ENCODE data around the gene FAM170B.

DNA sequence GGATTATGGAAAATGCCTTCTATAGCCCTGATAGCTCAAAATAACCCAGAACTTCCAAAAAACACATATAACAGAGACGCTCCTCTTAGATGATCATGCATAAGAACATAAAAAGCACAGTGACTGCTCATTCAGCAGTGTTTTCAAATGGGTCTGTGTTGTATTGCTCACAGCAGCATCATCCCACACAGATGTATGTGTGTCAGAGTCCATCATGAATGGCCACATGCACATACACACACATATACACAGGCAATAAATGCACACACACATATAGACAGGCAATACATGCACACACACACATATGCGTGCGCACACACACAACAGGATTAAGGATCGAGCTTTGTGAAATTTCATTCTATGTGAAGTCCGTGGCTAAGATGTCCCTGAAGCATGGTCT lies 28.2 kb upstream of the FAM170B start:
- TF ChIP-seq, protein P1, sequence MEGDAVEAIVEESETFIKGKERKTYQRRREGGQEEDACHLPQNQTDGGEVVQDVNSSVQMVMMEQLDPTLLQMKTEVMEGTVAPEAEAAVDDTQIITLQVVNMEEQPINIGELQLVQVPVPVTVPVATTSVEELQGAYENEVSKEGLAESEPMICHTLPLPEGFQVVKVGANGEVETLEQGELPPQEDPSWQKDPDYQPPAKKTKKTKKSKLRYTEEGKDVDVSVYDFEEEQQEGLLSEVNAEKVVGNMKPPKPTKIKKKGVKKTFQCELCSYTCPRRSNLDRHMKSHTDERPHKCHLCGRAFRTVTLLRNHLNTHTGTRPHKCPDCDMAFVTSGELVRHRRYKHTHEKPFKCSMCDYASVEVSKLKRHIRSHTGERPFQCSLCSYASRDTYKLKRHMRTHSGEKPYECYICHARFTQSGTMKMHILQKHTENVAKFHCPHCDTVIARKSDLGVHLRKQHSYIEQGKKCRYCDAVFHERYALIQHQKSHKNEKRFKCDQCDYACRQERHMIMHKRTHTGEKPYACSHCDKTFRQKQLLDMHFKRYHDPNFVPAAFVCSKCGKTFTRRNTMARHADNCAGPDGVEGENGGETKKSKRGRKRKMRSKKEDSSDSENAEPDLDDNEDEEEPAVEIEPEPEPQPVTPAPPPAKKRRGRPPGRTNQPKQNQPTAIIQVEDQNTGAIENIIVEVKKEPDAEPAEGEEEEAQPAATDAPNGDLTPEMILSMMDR (conservative IDR thresholded peaks at IDR 0.05): no peak
- TF ChIP-seq ZFX (IDR thresholded peaks at IDR 0.05): no peak

Data from C4-2B (cell line).